ENCODE measurements around the gene RFX2.
"Not testable (repeated sequence)": the region's sequence is repeated elsewhere in the genome, so short reads cannot be mapped to it uniquely, and the experiment has no call there.

Gene RFX2

DNA sequence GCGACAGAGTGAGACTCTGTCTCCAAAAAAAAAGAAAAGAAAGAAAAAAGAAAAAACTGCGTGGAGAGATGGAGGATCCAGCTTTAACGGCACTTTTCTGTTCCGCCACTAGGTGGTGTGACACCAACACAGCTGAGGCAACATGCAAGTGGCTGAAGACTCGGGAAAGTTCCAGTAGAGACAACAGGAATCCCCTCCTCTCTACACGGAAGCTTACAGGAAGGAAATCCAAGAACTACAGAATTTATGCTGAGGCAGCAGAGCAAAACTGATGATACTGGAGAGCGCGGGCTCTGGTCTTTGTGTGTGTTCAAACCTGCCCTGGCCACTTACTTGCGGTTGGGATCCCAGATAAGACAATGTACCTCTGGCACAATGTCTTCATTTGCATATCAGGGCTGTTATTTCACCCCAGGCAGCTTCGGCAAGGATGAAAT is 142.3 kb downstream of the RFX2 start:
- peak; percentile 72 to 78 for DNase-seq

DNA sequence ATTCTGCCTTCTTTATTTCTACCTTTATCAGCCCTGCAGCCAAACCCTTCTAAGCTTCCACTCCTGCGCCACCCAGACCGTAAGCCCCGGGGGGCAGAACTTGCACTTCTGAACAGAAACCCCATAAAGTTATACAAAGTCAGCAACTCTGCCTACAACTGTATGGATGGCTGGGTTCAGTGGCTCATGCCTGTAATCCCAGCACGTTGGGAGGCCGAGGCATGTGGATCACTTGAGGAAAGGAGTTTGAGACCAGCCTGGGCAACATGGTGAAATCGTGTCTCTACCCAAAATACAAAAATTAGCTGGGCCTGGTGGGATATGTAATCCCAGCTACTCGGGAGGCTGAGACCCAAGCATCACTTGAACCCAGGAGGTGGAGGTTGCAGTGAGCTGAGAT is 142.7 kb downstream of the RFX2 start:
- no peak for DNase-seq

DNA sequence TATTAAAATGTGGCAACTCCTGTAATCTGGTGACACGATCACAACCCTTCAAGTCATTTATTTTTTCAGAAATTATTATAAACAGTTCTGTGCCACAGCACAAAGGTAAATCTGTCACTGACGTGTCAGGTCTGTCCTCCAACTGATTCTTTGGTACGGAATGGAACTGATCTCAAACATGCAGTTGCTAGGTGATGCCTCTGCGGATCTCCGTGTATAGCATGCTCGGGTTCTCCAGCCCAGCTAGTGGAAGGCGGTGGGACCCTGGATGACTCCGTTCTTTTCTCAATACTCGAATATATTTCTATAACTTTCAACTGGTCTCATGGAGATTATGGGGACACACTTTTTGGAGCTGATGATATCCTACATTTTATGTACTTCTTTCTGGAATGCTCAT is 143.4 kb downstream of the RFX2 start:
- no peak for DNase-seq

DNA sequence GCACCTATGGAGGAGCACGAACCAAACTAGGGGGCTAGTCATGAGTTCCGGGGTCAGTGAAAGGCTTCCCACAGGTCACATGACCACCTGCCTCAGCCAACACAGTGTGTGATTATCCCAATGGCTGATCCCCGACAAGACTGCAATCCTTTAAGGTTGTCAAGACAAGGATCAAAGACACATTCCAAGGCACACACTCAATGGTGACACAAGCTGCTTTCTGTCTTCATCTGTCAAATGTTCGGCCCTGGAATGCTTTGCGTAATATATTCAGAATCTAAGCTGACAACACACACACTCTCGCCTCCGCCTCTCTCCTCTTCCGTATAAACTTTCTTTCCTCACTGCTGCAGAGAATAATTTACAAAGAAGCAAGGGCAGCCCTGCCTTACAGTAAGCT is 144.1 kb downstream of the RFX2 start:
- no peak for DNase-seq

DNA sequence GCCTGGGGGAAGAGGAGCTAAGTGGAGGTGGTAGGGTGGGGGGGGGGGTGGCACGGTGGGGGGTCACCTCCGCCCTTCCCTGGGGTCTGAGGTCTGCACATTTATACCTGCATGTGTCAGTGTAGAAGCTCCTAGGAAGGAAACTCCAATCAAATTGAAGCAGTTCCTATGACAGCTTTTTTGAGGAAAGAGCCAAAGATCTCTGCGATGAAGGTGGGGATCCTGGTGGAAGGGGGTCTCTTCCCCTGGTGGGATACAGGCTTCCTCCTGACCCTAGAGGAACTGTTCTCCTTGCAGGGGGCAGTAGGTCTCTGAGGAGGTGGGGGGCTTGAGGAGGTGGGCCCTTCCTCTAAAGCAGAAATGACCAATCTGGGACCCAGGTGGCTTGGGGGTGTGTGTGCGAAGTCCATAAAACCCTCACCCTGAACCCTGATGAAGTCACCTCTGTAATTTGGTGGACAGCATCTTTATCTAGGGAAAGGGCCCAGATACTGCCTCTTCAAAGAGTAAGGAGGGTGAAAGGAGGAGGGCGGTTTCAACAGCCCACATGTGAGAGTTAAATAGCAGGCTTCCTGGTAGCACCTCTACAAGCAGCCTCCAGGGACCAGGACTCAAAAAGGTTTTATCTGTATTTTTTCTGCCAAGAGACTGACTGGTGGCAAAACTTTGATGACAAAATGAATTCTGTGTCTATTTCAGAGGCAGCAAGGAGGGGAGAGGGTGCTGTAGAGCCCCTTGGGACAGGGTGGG is 145.3 kb downstream of the RFX2 start:
- no peak for DNase-seq

DNA sequence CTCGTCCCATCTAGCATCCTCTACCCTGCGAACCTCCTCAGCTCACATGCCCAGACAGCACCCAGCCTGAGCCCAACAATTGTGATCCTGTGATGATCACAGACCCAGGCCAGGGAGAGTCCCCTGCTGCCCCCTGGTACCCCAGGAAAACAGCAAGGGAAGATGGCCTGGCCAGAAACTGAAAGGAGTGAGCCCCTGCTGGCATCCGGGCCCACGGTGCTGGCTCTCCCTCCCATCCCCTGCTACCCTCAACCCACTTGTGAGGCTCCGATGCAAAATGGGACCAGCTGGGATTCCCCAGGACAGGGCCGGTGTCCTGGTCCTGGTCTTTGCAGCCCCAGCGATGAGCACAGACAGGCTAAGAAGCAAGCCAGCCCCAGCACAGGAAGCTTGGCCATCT is 146.4 kb downstream of the RFX2 start:
- no peak for DNase-seq

DNA sequence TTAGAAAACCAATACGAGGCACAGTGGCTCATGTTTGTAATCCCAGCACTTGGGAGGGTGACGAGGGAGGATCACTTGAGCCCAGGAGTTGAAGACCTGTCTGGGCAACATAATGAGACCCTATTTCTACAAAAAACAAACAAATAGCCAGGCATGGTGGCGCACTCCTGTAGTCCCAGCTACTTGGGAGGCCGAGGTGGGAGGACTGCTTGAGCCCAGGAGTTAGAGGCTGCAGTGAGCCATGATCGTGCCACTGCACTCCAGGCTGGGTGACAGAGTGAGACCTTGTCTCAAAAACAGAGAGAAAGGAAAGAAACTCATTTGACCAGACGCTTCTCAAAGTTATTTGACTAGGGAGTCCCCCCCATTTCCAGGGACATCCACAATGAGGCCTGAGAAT is 147.0 kb downstream of the RFX2 start:
- DNase-seq: not testable (repeated sequence)

DNA sequence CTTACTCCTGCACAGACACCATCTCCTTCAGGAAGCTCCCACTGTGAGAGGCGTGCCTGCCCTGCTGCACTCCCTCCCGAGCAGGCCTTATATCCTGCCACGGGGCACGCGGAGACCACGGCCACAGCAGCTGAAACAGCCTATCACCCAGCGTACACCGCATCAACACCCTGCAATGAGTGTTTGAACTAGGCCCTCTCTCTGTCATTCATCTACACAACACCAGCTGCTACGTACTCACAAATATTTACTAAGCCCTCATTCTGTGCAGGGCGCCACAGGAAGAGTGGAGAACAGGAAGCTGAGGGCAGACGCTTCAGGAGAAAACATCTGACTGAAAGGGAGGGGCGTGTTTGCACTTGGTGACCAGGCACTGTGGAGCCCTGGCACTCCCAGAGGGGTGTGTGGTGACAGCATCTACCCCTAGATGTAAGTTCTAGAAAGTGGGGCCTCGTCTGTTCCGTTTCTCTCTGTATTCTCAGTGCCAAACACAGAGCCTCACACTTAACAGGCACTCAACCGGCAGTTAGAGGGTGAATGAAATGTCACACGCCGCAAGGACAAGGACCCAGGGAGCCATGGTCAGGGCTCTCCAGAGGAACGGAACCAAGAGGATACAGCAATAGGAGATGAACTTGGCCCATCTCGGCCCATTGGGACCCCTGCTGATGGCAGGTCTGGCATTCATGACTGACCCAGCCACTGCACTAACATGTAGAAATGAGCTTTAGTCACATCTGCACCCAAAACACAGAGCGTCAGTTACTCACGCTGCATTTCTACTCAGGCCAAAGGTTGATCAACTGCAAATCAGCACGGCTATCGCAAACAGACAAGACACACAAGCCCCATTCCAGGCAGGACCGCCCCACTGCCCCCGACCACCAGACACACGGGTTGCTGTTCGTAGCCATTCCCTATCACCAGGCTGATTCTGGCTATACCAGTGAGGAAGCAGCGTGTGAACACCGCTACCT is 148.0 kb downstream of the RFX2 start:
- DNase-seq: peak; percentile 56 to 68

DNA sequence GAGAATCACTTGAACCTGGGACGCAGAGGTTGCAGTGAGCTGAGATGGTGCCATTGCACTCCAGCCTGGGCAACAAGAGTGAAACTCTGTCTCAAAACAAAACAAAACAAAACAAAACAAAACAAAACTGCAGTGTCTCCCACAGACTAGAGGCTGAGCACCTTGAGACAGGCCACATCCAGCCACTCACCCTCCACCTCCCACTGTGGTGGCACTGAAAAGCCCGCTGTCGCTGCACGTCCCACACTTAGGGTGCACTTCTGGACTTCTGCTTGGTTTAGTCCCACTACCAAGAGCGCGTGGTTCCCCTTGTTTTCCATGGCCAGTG is 148.7 kb downstream of the RFX2 start:
- DNase-seq: not testable (repeated sequence)

DNA sequence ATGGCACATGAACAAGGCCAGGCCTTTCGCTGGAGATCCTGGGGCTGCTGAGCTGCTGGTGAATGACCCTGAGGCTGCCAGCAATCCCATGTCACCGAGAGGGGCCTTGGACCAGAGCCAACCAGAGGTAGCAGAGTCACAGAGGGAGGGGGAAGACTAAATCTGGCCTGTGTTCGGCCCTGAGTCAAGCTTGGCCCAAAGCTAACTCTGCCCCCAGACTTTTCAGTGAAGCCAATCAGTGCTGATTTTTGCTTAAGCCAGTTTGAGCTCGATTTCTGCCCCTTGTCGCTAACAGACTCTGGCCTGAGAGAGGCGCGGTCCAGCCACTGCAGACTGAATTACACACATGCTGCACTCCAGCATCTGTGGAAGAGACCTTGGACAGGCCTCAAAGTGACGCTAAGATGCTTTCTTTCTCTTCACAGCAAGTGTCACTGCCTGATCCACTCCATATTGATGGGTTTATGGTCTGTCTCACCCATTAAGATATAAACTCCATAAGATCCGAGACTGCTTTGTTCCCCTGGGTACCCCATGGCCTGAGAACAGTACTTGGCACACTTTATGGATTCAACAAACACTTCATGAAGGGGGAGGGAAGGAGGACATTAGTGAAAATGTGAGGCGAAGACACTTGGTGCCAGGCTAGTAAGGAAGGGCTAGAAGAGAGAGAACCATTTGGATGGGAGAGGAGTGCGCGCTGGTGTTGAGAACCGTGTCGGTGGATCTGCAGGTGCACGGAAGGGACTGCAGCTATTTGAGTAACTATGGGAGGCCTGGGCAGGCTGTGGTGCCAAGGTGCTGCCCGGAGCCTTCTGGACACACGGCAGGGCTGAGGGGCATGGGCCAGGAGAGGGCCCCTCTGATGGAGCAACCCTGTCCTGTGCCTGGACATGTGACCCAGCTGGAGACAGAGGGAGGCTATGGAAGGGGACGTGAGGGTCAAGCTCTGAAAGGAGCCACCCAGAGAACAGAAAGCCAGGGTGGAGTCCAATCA is 150.0 kb downstream of the RFX2 start:
- DNase-seq: no peak

DNA sequence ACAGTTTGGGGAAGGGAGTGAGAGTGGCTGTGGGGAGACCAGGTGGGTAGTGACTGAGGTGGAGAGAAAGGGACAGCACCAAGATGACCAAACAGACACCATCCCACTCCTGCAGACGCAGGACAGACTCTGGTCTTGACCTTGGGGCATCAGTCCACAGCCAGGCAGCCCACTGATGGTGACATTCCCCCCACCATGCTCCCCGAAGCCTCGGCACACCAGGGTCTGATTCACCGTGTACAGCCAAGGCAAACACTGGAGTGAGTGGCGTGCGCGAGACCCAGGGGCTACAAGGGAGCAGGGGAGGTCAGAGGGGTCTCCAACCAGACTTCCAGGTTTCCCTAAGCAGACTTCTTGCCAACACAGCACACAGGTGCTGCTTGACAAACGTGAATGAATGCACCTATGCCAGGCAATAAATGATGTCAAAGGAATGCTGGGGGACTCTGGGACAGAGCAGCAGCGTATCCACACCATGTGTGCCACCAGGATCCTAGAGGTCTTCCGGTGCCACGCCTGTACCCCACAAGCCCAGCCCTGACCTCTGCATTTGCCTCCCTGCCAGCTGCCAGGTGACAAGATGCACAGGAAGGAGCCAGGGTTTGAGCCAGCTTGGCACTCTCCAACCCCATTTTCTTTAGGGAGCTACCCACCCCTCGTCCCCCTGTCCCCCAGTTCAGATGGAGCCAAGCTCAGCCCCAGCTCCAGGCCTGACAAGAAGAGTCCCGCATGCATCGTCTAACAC is 150.9 kb downstream of the RFX2 start:
- DNase-seq: no peak

DNA sequence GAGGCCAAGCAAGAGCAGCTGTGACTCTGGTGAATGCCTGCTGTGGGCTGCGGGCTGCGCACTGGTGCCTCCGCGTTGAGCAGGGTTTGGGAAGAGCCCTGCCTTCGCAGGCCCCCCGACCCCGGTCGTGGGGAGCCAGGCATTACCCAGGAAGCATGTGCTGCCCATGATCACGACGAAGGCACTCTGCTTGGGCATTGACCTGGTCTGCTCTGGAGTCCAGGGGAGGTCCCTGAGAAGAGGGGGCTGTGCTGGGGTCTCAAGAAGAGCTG is 151.5 kb downstream of the RFX2 start:
- no peak for DNase-seq

DNA sequence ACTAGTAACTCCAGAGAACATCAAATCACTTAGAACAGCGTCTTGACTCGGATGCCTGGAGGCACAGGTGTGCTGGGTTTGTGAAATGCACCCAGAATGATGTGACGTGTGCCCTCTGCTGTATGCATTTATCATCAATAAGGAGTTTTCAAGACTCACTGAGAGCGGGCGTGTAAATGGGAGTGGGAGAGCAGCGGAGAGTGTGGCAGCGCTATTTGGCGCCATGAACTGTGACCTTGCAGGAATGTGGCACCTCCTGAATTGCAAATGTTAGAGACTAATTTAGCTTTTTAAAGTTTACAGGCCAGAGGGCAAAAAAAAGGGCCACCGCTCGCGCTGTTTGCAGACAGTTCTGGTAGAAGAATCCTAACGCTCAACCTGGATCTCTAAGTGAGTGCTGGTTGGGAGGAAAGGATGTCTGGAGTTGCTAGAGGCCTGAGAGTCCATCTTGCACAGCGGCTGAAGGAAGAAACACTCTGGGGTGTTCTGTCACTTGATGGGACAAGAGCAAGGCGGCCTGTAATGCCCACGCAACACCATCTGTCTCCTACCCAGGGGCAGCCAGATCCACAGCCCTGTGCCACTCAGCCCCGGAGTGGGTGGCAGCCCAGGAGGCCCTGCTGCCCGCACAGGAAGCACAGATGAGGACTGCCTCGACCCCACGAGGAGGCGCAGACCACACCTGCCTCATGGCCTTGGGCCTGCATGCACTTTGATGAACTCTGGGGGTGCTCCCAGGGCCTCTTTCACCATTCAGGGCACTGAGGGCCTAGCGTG is 152.0 kb downstream of the RFX2 start:
- DNase-seq: no peak

DNA sequence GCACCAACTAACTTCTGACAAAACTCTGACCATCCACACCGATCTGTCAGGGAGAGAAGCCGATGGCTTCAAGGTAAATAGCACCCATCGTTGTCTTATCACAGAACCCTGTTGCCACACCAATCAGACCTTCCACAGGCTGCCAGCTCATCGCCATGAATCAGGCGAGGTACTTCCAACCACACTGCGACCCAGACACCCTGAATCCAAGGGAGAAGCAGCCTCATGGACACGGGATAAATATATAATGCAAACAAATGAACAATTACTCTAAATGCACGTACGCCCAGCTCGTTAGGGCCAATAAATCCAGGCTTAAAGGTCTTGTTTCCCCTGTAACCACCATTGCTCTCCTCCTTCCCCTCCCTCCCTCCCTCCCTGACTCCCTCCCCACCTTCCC is 153.1 kb downstream of the RFX2 start:
- no peak for DNase-seq

DNA sequence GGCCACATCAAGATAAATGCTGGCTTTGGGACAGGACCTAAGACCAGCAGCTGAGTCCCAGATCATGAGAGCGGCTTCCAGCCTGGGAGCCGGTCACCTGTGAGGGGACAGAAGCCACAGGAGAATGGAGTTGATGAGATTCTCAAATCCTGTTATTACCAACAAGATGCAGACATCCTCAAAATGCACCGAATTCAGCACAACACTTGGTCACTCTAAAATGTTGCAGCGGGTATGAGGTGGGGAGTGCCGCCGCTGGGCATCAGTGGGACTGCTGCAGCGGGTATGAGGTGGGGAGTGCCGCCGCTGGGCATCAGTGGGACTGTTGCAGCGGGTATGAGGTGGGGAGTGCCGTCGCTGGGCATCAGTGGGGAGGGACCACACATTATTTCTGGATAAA is 153.6 kb downstream of the RFX2 start:
- no peak for DNase-seq

DNA sequence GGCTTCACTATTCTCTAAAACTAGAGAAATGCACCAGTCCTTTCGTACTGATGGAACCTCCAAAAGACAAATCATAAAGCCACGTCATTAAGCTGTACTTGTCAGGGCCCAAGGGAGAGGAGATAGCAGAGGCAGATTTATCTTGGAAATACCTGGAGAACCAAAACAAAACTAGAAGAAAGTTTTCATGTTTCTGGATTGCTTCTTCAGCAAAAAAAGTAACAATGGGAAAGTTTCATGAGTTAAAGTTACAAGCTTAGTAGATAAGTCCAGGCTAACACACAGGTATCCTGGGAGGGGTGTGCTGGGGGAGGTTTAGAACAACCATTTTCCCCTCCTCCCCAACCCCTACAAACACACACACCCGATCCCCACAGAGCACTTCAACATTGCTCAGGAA is 154.0 kb downstream of the RFX2 start:
- no peak for DNase-seq

DNA sequence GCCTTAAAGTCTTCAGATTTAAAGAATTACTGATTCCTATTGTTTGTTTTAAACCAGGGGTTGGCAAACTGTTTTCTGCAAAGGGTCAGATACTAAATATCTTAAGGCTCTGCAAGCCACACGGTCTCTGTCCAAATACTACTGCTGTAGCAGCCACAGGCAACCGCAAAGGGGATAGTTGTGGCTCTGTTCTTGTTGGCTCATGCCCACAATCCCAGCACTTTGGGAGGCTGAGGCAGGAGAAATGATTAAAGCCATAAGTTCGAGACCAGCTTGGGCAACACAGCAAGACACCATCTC is 154.7 kb downstream of the RFX2 start:
- no peak for DNase-seq

DNA sequence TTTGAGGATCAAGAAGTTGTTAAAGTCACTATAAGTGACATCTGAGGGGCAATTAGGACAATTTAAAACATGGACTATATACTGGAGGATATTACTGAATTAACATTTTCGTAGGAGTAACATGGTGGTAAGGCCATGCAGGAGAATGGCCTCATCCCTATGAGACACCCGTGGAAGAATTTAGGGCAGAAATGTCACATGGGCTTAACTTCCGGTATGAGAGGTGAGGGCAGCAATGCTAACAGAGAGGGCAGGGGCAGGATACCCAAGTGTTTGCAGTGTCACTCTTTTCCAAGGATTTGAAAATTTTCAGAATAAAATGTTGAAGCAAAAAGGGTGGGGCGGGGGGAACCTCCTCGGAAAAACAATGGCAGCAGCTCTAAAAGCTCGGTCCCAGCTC is 156.0 kb downstream of the RFX2 start:
- no peak for DNase-seq

DNA sequence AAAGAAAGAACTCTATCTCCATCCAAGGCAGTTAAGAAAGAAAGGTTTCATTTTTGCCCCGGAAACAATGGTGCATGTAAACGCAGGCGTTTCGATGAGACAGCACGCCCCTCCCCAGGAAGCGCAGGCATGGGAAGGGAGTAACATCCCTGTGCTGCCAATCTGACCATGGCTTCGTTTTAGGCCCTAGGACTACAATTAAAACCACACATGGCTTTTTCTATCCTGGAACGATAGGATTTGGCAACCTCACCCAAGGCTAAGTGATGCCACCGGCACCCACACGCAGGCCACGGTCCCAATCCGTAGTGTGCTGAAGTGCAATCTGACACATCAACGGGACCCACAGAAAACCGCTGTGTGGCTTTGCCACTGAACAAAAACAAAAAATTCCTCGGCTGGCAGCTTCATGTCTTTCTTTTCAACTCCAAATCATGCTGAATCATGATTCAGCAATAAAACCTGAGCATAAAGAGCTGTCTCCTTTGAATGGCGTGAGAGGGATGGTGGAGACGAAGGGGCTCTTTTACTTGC is 156.6 kb downstream of the RFX2 start:
- DNase-seq: peak; percentile 66 to 72

DNA sequence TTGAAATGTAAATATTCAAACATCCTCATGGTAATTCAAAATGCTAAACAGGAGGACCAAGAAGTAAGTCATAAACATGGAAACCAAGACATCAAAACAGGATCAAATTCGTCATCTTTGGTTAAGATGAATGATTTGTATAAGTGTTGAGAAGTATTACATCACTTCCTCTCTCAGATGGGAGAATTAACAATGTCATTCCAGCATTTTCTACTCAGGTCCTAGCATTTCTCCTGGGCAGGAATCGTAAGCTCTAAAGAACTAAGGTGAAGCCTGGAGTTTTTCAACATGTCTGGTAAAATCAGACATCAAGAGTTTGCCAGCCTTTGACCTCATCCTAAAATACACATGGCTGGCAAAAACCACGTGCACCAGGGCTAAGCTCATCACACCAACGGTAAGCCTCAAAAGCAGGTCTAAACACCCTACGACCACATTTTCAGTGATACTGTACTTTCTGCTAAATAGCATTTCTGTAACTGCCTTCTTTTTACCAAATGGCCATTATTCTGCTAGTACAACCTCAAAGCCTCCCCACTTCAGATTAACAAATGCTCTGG is 157.2 kb downstream of the RFX2 start:
- no peak for DNase-seq

Data from activated T-cell treated with anti-CD3 and anti-CD28 coated beads, Interleukin-2, amount 50 U/mL, for 48 hours (primary cell).